Activated CD4-positive, CD25-positive, alpha-beta regulatory T cell treated with anti-CD3 and anti-CD28 coated beads, Interleukin-2, amount 50 U/mL, for 24 hours (primary cell): Measurements from ENCODE around the gene FNDC5.
A peak's percentile ranks its signal among the peaks of the same experiment; 100 is the strongest.

Experiments
- ATAC-seq, 2 donors: fragments of 150-1000 bp; cut with Tn5 transposase; one replicate each; pipeline ENCODE4 v1.10.0; 2021; ENCODE audit warnings: mild to moderate bottlenecking in 1 of 2, moderate library complexity in 1 of 2

The FNDC5 gene

DNA sequence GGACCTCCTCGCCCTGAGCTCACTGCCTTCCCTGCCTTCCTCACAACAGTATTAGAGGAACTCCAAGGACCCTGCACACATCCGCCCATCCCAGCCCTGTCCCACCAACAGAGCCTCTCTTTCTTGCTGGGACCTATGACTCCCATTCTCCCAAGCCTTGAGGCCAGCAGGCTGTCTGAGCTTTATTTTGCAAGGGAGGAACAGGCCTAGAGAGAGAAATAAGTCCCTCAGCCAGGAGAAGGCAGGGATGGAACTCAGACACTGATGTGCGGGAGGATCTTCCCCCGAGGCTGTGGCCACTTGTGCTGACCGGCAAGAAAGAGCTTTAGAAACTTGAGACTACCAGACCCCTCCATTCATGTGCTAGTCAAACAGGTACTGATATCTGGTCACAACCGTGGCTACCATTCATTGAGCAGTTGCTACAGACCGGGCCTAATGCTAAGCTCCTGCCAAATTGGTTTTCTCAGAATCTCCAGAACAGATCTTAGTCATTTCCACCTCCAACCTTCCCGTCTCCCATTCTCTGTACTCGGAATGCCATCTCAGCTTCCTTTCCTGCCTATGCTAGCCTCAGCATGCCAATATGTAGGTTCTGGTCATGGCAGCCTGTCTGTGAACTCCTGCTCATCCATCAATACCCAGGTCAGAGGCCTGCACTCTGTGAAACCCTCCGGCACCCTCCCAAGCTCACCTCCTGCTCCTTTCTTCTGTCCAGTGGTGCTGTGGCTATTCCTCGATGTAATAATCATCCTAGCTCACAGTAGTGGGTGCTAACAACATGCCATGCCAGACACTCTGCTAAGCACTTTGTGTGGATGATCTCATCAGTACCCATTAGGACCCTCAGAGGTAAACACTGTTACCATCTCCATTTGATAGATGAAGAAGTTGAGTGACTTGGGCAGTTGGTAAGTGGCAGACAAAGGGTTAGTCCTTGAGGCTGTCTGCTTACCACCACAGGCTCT, 26.7 kb upstream of the FNDC5 start:
- no peak for ATAC-seq

GRCh38 chr1:32896451-32896850, 25.7 kb upstream of the FNDC5 start:
- ATAC-seq, result no peak

- ATAC-seq, result no peak
Observed at GRCh38 chr1:32895325-32896215, 24.9 kb upstream of the FNDC5 start.

DNA sequence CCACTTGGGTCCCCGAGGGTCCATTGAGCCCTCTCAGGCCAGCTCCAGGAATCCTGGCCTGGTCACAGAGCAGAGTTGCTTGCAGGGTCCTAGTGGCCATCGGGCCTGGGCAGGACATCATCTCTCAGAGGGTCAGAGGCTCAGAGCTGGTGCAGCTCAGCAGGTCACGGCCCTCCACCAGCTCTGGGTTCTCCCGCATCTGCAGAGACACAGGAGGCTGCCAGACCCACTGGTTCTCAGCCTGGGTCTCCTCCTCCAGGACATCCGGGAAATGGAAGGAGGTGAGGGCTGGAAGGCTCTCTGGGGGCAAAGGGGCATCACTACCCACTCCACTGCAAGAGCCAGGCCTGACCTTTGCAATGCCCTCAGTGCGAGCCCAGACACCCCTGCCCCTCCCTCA, 24.0 kb upstream of the FNDC5 start:
- no peak for ATAC-seq

DNA sequence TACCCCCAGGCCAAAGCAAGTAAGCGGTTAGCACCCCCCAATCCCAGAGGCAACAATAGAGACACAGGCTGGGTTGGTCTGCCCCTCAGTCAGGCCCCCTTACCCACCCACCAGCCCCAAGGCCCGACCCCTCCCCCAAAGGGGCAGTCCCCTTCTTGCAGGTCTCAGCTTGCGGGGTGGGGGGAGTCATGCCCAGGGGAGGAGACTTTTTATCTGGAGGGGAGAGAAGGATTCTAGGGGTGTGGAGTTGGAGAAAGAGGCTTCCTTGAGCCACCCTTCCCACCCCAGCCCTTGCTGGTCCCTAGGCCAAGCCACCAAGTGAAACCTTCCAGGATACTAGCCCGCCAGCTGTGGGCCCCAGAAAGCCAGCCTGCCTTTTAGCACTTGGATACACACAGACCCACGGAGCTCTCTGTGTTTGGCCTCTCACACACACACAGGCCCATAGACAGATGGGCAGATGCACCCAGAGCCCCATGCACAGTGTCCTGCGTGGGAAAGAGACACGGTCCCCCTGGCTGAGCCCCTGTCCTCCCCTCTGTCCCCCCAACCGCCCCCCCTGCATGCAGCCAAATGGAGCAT, 23.4 kb upstream of the FNDC5 start:
- no peak for ATAC-seq

DNA sequence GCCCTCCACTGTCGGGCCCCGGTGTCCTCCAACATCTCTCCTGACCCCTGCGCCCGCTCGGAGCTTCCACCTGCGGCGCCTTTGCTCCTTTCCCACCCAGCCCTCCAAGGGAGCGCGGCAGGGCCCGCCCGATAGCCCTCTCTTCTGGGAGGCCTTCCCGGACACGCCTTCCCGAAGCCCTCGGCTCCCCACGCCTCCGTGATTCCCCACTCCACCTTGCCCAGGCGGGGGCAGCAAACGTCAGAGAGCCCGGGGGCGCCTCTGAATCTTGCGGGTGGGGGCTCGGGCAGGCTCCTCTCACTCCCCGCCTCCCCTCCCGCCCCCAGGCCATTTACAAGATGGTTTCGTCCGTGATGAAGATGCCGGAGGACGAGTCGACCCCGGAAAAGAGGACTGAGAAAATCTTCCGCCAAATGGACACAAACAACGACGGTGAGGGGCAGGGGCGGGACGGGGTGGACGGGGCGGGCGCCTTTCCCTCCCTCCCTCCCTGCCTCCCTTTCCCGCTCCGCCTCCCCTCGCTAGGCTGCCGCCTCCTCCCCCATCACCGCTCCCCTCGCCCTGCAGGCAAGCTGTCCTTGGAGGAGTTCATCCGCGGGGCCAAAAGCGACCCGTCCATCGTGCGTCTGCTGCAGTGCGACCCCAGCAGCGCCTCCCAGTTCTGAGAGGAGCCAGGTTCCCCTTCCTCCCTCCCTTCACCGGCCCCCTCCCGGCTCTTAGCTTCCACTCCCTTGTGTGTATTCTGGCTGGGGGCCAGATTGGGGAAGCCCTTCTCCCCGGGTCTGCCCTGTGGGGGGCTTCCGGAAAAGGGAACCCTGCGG, 22.7 kb upstream of the FNDC5 start:
- peak; percentile 10 to 11 for ATAC-seq

DNA sequence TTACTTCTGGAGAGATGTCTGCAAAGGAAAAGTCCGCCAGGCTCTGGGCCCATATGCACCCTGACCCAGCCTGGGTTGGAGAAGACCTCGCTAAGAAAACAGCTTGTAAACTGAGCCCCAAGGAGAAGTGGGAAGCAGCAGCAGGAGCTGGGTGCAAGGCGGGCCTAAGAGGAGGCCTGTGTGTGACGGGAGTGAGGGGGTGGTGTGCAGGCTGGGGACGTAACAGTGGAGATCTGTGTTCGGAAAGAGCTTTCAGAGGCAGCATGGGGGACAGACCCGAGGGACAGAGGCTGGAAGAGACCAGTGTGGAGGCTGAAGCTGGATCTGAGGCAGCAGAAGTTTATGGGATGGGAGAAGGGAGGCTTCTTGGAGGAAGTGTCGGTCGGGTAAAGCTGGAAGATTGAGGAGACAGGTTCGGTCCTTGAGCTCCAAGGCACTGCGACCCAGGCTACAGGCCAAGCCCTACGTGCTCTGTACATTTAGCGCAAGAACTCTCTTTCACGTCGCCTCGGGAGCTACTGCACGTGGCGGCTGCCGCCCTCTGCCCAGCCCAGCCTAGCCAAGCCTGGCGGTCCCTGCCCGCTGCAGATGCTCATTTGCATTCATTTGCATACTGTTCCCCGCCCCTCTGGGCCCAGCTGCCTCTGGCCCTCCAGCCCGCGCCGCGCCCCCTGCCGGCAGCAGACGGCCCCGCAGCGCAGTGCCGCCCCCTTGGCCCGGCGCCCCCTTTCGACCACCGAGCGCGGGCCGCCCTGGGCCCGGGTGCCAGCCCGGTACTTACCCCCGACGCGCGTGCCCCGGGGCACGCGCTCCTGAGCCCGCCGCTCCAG, 21.9 kb upstream of the FNDC5 start:
- peak; percentile 44 to 50 for ATAC-seq

DNA sequence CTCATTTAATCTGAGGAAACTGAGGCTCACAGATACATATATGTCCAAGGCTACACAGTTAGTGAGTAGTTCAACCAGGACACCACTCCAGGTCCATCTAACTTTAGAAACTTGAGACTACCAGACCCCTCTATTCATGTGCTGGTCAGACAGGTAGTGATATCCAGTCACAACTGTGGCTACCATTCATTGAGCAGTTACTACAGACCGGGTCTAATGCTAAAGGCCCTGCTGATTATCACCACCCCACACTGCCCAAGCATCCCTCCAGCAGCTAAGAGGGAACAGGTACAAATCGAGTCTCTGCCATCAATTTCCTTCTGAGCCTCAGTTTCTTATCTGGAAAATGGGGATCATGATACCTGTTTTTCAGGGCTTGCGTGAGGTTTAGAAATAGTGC, 20.9 kb upstream of the FNDC5 start:
- ATAC-seq, result no peak

DNA sequence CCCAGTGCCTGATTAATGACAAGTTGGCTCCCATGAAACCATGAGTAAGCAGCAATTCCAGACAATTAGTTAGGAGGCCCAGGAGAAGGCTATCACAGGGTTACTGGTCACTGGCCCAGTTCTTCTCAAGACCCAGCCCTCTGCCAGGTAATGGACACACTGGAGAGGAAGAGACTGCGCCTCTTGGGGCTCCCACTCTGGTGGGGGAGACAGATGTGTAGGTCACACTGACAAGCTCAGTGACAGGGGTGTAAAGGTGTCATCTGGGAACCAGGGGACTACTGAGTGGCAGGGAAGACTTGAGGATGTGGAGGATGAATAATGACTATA, 20.5 kb upstream of the FNDC5 start:
- no peak for ATAC-seq

GRCh38 chr1:32890516-32891240, 20.0 kb upstream of the FNDC5 start:
- no peak for ATAC-seq

DNA sequence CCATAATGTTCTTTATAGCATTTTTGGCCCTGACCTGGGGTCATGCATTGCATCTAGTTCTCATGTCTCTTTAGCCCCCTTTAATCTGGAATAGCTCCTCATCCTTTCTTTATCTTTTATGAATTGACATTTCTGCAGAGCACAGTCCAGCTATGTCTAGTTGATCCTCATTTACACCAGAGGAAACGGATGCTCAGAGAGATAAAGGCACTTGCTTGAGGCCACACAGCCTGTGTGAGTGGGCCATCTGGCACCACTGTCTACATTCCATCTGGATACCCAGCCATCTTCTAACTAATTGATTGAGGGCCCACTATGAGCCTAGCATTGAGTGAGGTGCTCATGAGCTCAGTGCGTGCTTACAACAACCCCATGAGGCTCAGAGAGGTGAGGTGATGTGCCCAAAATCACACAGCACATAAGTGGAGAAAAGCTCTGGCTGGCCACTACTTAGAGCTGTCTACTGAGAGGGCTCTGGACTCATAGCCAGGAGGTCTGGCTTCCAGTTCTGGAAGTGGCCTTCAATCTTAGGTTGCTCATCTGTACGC, 19.1 kb upstream of the FNDC5 start:
- ATAC-seq, result no peak

DNA sequence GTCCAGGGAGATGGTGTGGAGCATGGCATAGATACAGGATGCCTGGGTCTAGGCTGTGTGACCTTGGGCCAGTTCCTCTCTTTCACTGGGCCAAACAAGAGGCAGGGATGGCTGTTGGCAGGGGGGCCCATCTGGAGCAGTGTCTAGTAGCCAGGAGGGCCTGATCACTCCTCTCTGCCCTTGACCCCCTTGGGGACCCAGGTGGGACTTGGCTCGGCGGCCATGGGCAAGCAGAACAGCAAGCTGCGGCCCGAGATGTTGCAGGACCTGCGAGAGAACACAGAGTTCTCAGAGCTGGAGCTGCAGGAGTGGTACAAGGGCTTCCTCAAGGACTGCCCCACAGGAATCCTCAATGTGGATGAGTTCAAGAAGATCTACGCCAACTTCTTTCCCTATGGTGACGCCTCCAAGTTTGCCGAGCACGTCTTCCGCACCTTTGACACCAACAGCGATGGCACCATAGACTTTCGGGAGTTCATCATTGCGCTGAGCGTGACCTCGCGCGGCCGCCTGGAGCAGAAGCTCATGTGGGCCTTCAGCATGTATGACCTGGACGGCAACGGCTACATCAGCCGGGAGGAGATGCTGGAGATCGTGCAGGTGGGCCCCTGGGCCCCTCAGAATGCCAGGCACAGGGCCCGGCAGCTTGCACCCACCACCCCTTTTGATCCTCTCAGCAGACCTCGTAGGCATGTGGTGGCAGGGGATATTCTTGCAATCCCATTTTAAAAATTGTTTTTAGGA, 18.1 kb upstream of the FNDC5 start:
- ATAC-seq, result no peak

- no peak for ATAC-seq
Observed at GRCh38 chr1:32888134-32888533, 17.4 kb upstream of the FNDC5 start.

GRCh38 chr1:32887623-32888022, 16.9 kb upstream of the FNDC5 start:
- ATAC-seq, result no peak

DNA sequence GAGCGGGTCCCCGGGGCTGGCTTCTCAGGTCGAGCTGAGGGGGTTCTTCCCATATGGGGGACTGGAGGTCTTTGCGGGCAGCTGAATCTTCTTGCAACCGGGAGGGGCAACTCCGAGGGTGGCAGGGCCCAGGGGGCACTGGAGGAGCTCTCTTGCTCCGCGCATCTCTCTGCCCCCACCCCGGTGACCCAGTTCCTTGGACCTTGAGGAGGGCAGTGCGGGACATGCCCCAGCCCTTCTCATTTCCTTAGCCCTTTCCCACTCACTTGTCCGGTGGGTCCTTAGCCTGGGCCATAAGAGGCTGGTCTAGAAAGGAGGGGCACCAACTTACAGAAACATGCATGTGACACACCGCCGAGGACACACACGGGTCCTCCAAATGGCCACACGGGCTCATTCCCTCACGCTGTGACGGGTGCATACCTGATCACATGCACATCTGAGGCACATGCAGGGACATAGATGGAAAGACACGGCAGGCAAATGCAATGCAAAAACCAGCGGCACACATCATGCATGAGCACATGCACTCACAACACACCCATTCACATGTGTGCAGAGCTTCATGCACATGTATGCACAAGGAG, 16.2 kb upstream of the FNDC5 start:
- ATAC-seq, result no peak

DNA sequence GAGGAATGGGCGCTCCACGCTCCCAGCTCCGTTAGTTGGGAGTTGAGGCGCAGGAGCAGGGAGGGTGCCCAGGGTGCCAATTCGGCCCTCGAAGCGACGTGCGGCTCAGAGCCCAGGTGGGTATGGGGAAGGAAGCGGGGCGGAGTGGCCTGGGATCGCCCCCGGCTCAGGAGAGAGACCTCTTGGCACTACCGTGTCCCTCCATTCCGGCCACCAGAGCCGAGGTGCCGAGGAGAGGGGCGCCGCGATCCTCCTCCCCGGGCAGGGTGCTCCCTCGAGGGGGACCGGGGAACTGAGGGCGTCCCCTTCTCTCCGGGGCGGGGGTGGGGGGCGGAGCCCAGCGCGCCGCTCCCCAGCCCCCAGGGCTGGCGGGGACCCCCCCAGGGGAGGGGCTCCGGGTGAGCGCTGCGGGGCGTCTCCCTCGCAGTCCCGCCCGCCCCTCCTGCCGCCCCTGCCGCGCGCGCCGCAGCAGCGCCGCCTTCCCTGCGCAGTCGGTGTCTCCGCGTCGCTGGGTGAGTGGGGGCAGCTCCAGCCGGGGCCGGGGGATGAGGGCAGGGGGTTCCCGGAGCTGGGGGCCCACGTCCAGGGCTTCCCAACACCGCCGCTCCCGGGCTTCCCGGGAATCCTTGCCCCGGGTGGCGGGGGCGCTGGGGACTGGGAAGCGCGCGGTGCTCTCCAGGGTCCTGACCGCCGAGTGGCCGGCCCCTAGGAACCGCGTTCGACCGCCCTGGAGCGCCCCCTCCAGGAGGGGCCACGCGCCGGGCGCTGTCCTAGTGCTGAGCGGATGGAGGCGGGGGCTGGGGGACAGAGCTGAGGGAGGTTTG, 15.5 kb upstream of the FNDC5 start, which contains the start of gene HPCA:
TSS of gene HPCA (plus strand) at position 488 of the 824 bp plus-strand sequence. CDS start 2,408 bp downstream, outside the sequence.
- ATAC-seq, result peak; percentile 21 to 30

GRCh38 chr1:32885676-32886003, 14.9 kb upstream of the FNDC5 start:
- no peak for ATAC-seq

GRCh38 chr1:32884726-32885125, 14.0 kb upstream of the FNDC5 start:
- no peak for ATAC-seq

DNA sequence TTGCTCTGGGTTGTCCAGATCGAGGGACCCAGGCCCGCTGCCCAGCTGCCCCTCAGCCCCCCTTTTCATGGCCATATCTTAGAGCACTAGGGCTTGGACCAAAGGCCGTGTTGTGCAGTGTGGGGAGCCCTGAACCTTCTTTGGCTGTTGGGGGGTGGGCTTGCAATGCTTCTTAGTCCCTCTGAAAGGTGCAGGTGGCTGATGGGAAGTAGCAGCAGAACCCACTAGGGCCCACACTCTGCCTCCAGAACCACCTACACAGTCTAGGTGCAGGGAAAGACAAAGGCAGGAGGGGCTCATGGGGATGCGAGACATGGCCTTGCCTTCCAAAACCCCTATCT, 13.3 kb upstream of the FNDC5 start:
- no peak for ATAC-seq
